Trophoblast cell (in vitro differentiated cells and primary cell): ENCODE measurements around the gene TNNC1.

Experiments
- DNase-seq, 2 donors: peaks; one replicate each; pipeline ENCODE4 v3.0.0-alpha.2; 2016
- H2AFZ ChIP-seq: 2 replicates; pipeline ENCODE4 v1.6.1; 2013; ENCODE audit warnings: low read length, moderate library complexity, mild to moderate bottlenecking; ENCODE audit not compliant: insufficient read depth, poor library complexity
- H2AK5ac ChIP-seq: 2 replicates; pipeline ENCODE4 v1.6.1; 2013; ENCODE audit warnings: mild to moderate bottlenecking, low read length
- H2BK120ac ChIP-seq: 2 replicates; pipeline ENCODE4 v1.6.1; 2013; ENCODE audit warnings: low read length, mild to moderate bottlenecking, moderate library complexity; ENCODE audit not compliant: insufficient read depth, poor library complexity
- H2BK12ac ChIP-seq: 2 replicates; pipeline ENCODE4 v1.6.1; 2013; ENCODE audit warnings: mild to moderate bottlenecking, low read length, moderate library complexity
- H2BK5ac ChIP-seq: 2 replicates; pipeline ENCODE4 v1.6.1; 2013; ENCODE audit warnings: low read length, low read depth, moderate library complexity, mild to moderate bottlenecking; ENCODE audit not compliant: poor library complexity
- H3K14ac ChIP-seq: 2 replicates; pipeline ENCODE4 v1.6.1; 2013; ENCODE audit warnings: mild to moderate bottlenecking, low read length
- H3K18ac ChIP-seq: 2 replicates; pipeline ENCODE4 v1.6.1; 2013; ENCODE audit warnings: mild to moderate bottlenecking, low read length
- H3K23ac ChIP-seq: 2 replicates; pipeline ENCODE4 v1.6.1; 2013; ENCODE audit warnings: low read length
- H3K27ac ChIP-seq: 2 replicates; pipeline ENCODE4 v1.5.1; 2013; ENCODE audit warnings: low read depth, mild to moderate bottlenecking, inconsistent platforms, low read length, moderate library complexity
- H3K27me3 ChIP-seq: 2 replicates; pipeline ENCODE4 v1.6.1; 2013; ENCODE audit warnings: inconsistent platforms, mild to moderate bottlenecking, low read length, moderate library complexity; ENCODE audit not compliant: insufficient read depth
- H3K36me3 ChIP-seq, 2 experiments: 1 replicate in 1 of 2; 2 replicates in 1 of 2; pipeline ENCODE4 v1.6.1; 2013; ENCODE audit warnings: low read length in 2 of 2, mild to moderate bottlenecking in 2 of 2, moderate library complexity in 1 of 2; ENCODE audit not compliant: insufficient read depth in 2 of 2, control insufficient read depth in 1 of 2
- H3K4ac ChIP-seq: 2 replicates; pipeline ENCODE4 v1.6.1; 2013; ENCODE audit warnings: low read depth, mild to moderate bottlenecking, low read length, moderate library complexity
- H3K4me1 ChIP-seq, 2 experiments: 1 replicate in 1 of 2; 2 replicates in 1 of 2; pipeline ENCODE4 v1.6.1; 2013; ENCODE audit warnings: low read length in 2 of 2, mild to moderate bottlenecking in 2 of 2, moderate library complexity in 1 of 2; ENCODE audit not compliant: insufficient read depth in 2 of 2, control insufficient read depth in 1 of 2
- H3K4me2 ChIP-seq: 2 replicates; pipeline ENCODE4 v1.6.1; 2013; ENCODE audit warnings: inconsistent platforms, mild to moderate bottlenecking, low read length, moderate library complexity
- H3K4me3 ChIP-seq: 2 replicates; pipeline ENCODE4 v1.5.1; 2013; ENCODE audit warnings: mild to moderate bottlenecking, low read depth, low read length, inconsistent platforms
- H3K79me1 ChIP-seq: one replicate; pipeline ENCODE4 v1.6.1; 2013; ENCODE audit warnings: low read length
- H3K79me2 ChIP-seq: 2 replicates; pipeline ENCODE4 v1.6.1; 2013; ENCODE audit warnings: low read length, mild to moderate bottlenecking; ENCODE audit not compliant: control insufficient read depth, insufficient read depth, poor library complexity
- H3K9ac ChIP-seq: 2 replicates; pipeline ENCODE4 v1.6.1; 2013; ENCODE audit warnings: mild to moderate bottlenecking, low read length
- H3K9me3 ChIP-seq: 2 replicates; pipeline ENCODE4 v1.6.1; 2013; ENCODE audit warnings: low read depth, mild to moderate bottlenecking, control low read depth, inconsistent platforms, low read length; ENCODE audit not compliant: insufficient read depth
- H4K12ac ChIP-seq: 2 replicates; pipeline ENCODE4 v1.6.1; 2013; ENCODE audit warnings: low read depth, mild to moderate bottlenecking, low read length, moderate library complexity
- H4K8ac ChIP-seq: 2 replicates; pipeline ENCODE4 v1.6.1; 2013; ENCODE audit warnings: low read depth, mild to moderate bottlenecking, low read length, moderate library complexity
- H4K91ac ChIP-seq: one replicate; pipeline ENCODE4 v1.6.1; 2013; ENCODE audit warnings: low read depth, mild to moderate bottlenecking, low read length, moderate library complexity
- WGBS: extraction: QIAGEN DNeasy Blood & Tissue Kit; methylation state at CpG from one replicate; pipeline ENCODE4 v1.1.7; 2013; ENCODE audit warnings: missing lambda C conversion rate; ENCODE audit not compliant: insufficient read length, insufficient coverage; ENCODE audit errors: extremely low coverage; 5-methylcytosine and 5-hydroxymethylcytosine counted together

Gene TNNC1

DNA sequence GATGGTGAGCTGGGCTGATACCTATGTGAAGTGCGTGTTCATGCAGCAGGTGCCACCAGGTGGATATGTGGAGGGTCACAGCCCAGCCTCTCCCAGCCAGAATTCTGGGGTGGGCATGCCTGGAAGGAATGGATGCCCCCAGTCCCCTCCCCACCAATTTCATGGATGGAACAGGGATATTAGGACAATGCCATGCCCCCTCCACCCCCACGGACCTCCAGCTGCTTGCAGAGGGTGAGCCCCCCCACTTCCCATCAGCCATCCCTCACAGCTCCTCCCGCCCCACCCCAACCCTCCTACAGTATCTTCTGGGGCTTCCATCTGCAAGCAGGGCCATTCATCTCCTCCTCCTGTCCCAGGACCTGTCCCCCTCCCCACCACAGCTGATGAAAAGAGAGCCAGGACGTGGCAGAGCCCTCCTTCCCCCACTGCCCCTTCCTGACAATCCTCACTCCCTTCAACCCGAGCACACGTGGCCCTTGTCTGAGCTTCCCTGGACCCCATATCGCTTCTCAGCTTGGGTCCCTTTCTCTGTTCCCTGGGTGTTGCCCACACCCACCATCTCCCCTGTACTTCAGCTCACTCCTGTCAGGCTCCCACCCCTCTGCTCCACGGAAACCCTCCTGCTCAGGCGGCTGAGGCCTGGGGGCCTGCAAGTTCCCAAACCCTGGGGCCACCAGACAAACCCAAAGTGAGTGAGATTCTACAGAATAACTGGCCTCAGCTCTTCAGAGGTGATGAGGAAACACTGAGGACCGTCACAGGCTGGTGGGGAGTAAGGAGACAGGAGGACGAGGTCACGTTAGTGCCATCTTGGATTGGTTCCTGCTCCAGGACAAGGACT is 6.1 kb downstream of the TNNC1 start:
- H2BK5ac ChIP-seq, result no peak overlapping the region
- H4K12ac ChIP-seq, result no peak overlapping the region
- peaks cover 11 to 16% of the 10 kb centered on the region in 2 experiments for H3K4me1 ChIP-seq
- no peaks in the 10 kb centered on the region for H3K27me3 ChIP-seq
- H2AK5ac ChIP-seq, result no peak overlapping the region
- H3K4me2 ChIP-seq, result no peak overlapping the region
- no peaks in the 10 kb centered on the region for H3K36me3 ChIP-seq
- DNase-seq, result no peak
- no peaks in the 10 kb centered on the region for H3K79me1 ChIP-seq
- no peak overlapping the region for H2BK12ac ChIP-seq
- no peak overlapping the region for H2BK120ac ChIP-seq
- H3K14ac ChIP-seq, result no peak overlapping the region
- no peak overlapping the region for H3K9ac ChIP-seq
- no peaks in the 10 kb centered on the region for H3K79me2 ChIP-seq
- no peak overlapping the region for H4K91ac ChIP-seq
- no peak overlapping the region for H3K4me3 ChIP-seq
- no peak overlapping the region for H3K4ac ChIP-seq
- H3K27ac ChIP-seq, result no peak overlapping the region
- no peak overlapping the region for H3K23ac ChIP-seq
- no peak overlapping the region for H3K18ac ChIP-seq
- WGBS, result no CpG with 5 or more reads among the region's 12 CpGs
- no peak overlapping the region for H2AFZ ChIP-seq
- H3K9me3 ChIP-seq, result peaks cover 3% of the 10 kb centered on the region
- no peak overlapping the region for H4K8ac ChIP-seq

DNA sequence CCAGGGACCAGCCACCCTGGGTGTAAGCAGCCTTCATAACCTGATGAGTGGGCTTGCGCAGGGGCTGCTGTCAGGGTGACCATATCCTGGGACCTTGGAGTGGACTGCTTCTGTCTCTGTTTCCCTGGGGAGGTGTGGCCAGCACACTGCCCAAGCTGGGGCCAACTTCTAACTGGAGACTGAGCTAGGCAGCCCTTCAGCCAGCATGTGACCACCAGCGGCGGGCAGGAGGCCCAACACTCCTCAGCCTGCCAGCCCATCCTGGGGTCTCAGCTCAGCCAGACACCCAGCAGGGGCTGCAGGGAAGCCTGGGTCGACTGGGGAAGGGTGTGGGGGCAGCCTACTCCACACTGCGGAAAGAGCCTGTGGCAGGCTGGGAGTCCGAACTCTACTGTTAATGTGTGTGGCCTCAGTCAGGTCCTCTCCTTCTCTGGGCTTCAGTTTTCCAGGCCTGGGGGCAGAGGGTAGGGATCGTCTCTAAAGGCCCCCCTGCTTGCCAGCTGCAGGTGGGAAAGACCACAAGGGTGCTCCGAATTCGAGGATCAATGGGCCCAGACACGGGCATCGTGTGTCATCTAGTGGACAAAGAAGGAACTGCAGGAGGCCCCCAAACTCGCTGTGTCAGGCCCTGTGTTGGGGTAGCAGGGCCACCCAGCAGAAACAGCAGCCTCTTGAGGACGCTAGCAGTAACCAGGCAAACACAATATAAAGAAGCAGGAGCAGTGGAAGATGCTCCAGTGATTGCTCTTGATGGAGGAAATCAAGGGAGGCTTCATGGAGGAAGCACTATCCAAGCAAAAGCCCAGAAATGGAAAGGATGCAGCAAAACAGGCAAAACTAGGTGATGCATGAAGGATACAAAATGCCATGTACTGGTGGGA is 7.0 kb downstream of the TNNC1 start:
- H2AFZ ChIP-seq, result no peak overlapping the region
- H4K8ac ChIP-seq, result no peak overlapping the region
- H2AK5ac ChIP-seq, result no peak overlapping the region
- H3K4me2 ChIP-seq, result no peak overlapping the region
- no peak overlapping the region for H3K4ac ChIP-seq
- H3K27me3 ChIP-seq, result no peaks in the 10 kb centered on the region
- H3K79me2 ChIP-seq, result no peaks in the 10 kb centered on the region
- H3K18ac ChIP-seq, result no peak overlapping the region
- H3K79me1 ChIP-seq, result no peaks in the 10 kb centered on the region
- peak overlapping the region; percentile 5 for H3K4me3 ChIP-seq
- H3K27ac ChIP-seq, result no peak overlapping the region
- peaks cover 3% of the 10 kb centered on the region for H3K9me3 ChIP-seq
- H3K4me1 ChIP-seq, result peaks cover 11 to 16% of the 10 kb centered on the region in 2 experiments
- H3K9ac ChIP-seq, result no peak overlapping the region
- no peak overlapping the region for H4K91ac ChIP-seq
- no peaks in the 10 kb centered on the region for H3K36me3 ChIP-seq
- DNase-seq, result peak; percentile 50 to 79
- H2BK5ac ChIP-seq, result no peak overlapping the region
- no peak overlapping the region for H3K14ac ChIP-seq
- no peak overlapping the region for H2BK12ac ChIP-seq
- no CpG with 5 or more reads among the region's 13 CpGs for WGBS
- H2BK120ac ChIP-seq, result no peak overlapping the region
- no peak overlapping the region for H3K23ac ChIP-seq
- no peak overlapping the region for H4K12ac ChIP-seq

DNA sequence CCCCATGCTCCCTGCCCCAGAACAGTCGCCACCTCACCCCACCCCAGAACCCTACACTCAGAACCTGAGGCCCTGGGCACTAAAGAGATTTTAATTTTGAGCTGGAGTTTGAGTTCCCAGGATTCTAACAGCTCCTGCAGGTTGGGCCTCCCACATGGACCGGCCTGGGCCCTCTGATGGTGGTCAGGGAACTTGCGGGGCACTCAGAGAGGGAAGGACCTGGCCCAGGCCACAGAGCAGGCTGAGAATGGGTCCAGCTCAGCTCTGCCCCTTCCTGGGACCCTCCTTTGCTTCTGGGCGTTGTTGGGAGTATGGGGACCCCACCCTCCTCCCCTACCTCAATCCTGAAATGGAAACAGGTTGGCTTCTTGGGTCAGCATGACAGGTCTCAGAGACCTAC is 7.8 kb downstream of the TNNC1 start:
- Histone ChIP-seq H2BK120ac (no peak overlapping the region), H2AK5ac (no peak overlapping the region), H2BK12ac (no peak overlapping the region), H3K4ac (no peak overlapping the region), H3K79me1 (no peaks in the 10 kb centered on the region), H4K8ac (no peak overlapping the region), H3K36me3 (no peaks in the 10 kb centered on the region), H3K18ac (no peak overlapping the region), H3K27ac (no peak overlapping the region), H3K79me2 (no peaks in the 10 kb centered on the region), H2AFZ (no peak overlapping the region), H4K91ac (no peak overlapping the region), H3K4me2 (no peak overlapping the region), H3K27me3 (no peaks in the 10 kb centered on the region), H3K4me3 (no peak overlapping the region), H2BK5ac (no peak overlapping the region), H3K9ac (no peak overlapping the region), H3K4me1 (peaks cover 8 to 13% of the 10 kb centered on the region in 2 experiments), H3K9me3 (peaks cover 3% of the 10 kb centered on the region), H3K14ac (no peak overlapping the region), H3K23ac (no peak overlapping the region), H4K12ac (no peak overlapping the region)
- WGBS, result no CpG with 5 or more reads among the region's 4 CpGs
- no peak for DNase-seq

DNA sequence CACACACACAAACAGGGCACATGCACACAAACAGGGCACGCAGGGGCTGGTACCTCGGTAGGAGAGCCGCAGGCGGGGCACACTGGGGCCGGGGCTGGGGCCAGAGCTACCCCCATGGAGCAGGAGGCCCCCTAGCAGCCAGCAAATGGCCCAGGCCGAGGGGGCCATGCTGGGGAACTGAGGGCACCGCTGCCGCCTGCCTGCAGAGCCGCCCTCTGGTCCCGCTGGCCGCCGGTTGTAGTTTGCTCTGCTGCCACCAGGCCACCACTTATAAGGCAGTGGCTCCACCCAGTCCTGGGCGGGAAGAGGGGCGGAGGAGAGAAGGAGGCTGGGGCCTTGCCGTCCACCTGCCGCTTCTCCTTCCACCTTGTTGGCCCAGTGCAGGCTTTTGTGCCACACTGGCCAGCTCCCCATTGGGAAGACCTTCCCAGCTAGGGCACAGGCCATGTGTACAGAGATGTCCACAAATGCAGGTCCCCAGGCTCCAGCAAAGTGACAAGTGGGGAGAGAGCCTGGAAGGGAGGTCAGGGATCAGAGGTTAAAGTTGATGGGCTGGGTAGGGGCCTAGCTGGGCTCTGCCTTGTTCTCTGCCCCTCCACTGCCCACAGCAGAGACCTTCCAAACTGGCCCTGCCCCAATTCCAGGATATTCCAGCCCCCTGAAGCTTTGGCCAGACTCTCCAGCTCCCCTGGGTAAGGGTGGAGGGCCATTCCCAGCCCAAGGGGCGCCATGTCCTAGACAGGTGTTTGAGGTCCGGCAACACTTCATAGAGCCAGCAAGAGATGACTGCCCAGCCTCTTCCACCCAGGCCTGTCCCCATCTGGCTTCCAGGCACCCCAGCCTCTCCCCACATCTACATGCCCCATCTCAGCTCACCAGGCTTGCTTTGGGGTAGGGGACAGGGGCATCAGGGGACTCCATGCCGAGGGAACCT is 8.7 kb downstream of the TNNC1 start, which contains the start of gene SEMA3G:
SEMA3G (minus strand) TSS at position 244 of the 934 bp plus-strand sequence; CDS start at position 168, 76 bp downstream.
- Histone ChIP-seq H4K91ac (no peak within 1 kb of the TSS), H2AFZ (no peak within 1 kb of the TSS), H3K27me3 (no peaks in the 10 kb centered on the region), H2BK120ac (no peak within 1 kb of the TSS), H3K23ac (no peak within 1 kb of the TSS), H4K12ac (no peak within 1 kb of the TSS), H3K4ac (no peak within 1 kb of the TSS), H3K9ac (no peak within 1 kb of the TSS), H3K18ac (no peak within 1 kb of the TSS), H2AK5ac (no peak within 1 kb of the TSS), H3K4me1 (peaks cover 5% of the 10 kb centered on the region in 2 experiments), H3K79me2 (no peaks in the 10 kb centered on the region), H3K9me3 (peaks cover 3% of the 10 kb centered on the region), H2BK12ac (no peak within 1 kb of the TSS), H3K79me1 (no peaks in the 10 kb centered on the region), H2BK5ac (no peak within 1 kb of the TSS), H3K36me3 (no peaks in the 10 kb centered on the region), H3K27ac (no peak within 1 kb of the TSS), H4K8ac (no peak within 1 kb of the TSS), H3K4me3 (peak within 1 kb of the TSS; percentile 47), H3K4me2 (no peak within 1 kb of the TSS), H3K14ac (no peak within 1 kb of the TSS)
- peak; percentile 33 to 68 for DNase-seq
- no CpG with 5 or more reads among the region's 19 CpGs for WGBS
